IMR-90 (cell line): ENCODE measurements around the gene TUBGCP3. TPM values are rescaled to one million over a fixed set of nuclear protein-coding genes. Genes with fewer than 3 reads are reported as not detected.
A peak's percentile ranks its signal among the peaks of the same experiment; 100 is the strongest.

Source experiments
- ATAC-seq: fragments of 200-7000 bp; cut with Tn5 transposase; 2 replicates; pipeline ENCODE4 v1.9.1; 2020; ENCODE audit warnings: low read depth, mild to moderate bottlenecking, moderate library complexity
- BruUV-seq: library from RNA; stranded (reverse); fragments of 400-500 nt; replicated peaks from 2 replicates; lab custom pipeline; 2021; lab: Mats Ljungman, UMichigan
- CTCF ChIA-PET: fragments of 300-600 bp; formaldehyde crosslinking; extraction: SDS; loops from one replicate; lab custom pipeline; 2021; ENCODE audit warnings: antibody characterized with exemption; lab: Yijun Ruan, JAX
- POLR2A ChIA-PET: fragments of 300-600 bp; sonication (Branson Sonifier 250); formaldehyde crosslinking; loops from one replicate; lab custom pipeline; 2022; ENCODE audit warnings: antibody characterized with exemption; ENCODE audit not compliant: unreplicated experiment; lab: Charles Lee
- DNase-seq: peaks from one replicate; pipeline ENCODE4 v3.0.0; 2013
- H2AFZ ChIP-seq: replicated peaks from 2 replicates; pipeline ENCODE3; 2013; ENCODE audit warnings: low read length, mild to moderate bottlenecking; ENCODE audit not compliant: poor library complexity
- H2AK5ac ChIP-seq: 2 replicates; pipeline ENCODE4 v1.6.1; 2013; ENCODE audit warnings: low read depth, low read length, inconsistent platforms
- H2AK9ac ChIP-seq: replicated peaks from 2 replicates; pipeline ENCODE3; 2013; ENCODE audit warnings: mild to moderate bottlenecking, low read depth, low read length, moderate library complexity; ENCODE audit not compliant: poor library complexity
- H2BK120ac ChIP-seq: 2 replicates; pipeline ENCODE4 v1.6.1; 2013; ENCODE audit warnings: low read depth, low read length, inconsistent platforms
- H2BK15ac ChIP-seq: 3 replicates; pipeline ENCODE4 v1.6.1; 2013; ENCODE audit warnings: low read depth, low read length, inconsistent platforms
- H2BK20ac ChIP-seq: 2 replicates; pipeline ENCODE4 v1.6.1; 2013; ENCODE audit warnings: low read depth, mild to moderate bottlenecking, inconsistent platforms, low read length, moderate library complexity
- H2BK5ac ChIP-seq: 2 replicates; pipeline ENCODE4 v1.6.1; 2013; ENCODE audit warnings: mild to moderate bottlenecking, low read depth, low read length, inconsistent platforms; ENCODE audit not compliant: poor library complexity, severe bottlenecking
- H3K14ac ChIP-seq: replicated peaks from 2 replicates; pipeline ENCODE4 v1.6.1; 2013; ENCODE audit warnings: low read depth, low read length, inconsistent platforms
- H3K18ac ChIP-seq: 2 replicates; pipeline ENCODE4 v1.6.1; 2013; ENCODE audit warnings: low read depth, low read length, control low read depth
- H3K23ac ChIP-seq: 2 replicates; pipeline ENCODE4 v1.6.1; 2013; ENCODE audit warnings: low read depth, low read length, inconsistent platforms
- H3K27ac ChIP-seq: 2 replicates; pipeline ENCODE4 v1.5.1; 2013; ENCODE audit warnings: mild to moderate bottlenecking, control low read depth, low read length; ENCODE audit not compliant: insufficient read depth
- H3K27me3 ChIP-seq: 2 replicates; pipeline ENCODE4 v1.6.1; 2013; ENCODE audit warnings: low read length; ENCODE audit not compliant: control insufficient read depth, insufficient read depth
- H3K36me3 ChIP-seq: 2 replicates; pipeline ENCODE4 v1.6.1; 2013; ENCODE audit warnings: low read length, mixed read lengths; ENCODE audit not compliant: control insufficient read depth, insufficient read depth
- H3K4ac ChIP-seq: 2 replicates; pipeline ENCODE4 v1.6.1; 2013; ENCODE audit warnings: low read depth, low read length, inconsistent platforms
- H3K4me1 ChIP-seq: 2 replicates; pipeline ENCODE4 v1.6.1; 2013; ENCODE audit warnings: low read length, mixed read lengths; ENCODE audit not compliant: control insufficient read depth, insufficient read depth
- H3K4me2 ChIP-seq: 2 replicates; pipeline ENCODE4 v1.6.1; 2013; ENCODE audit warnings: low read depth, mild to moderate bottlenecking, control low read depth, low read length, moderate library complexity
- H3K4me3 ChIP-seq: 2 replicates; pipeline ENCODE4 v1.5.1; 2013; ENCODE audit warnings: low read depth, mild to moderate bottlenecking, control low read depth, low read length, moderate library complexity; ENCODE audit not compliant: insufficient read depth
- H3K56ac ChIP-seq: 2 replicates; pipeline ENCODE4 v1.6.1; 2013; ENCODE audit warnings: low read length, inconsistent platforms; ENCODE audit not compliant: insufficient read depth; ENCODE audit errors: extremely low read depth
- H3K79me1 ChIP-seq, 2 experiments: 2 replicates each; pipeline ENCODE4 v1.6.1; 2013; ENCODE audit warnings: low read length in 2 of 2, inconsistent platforms in 1 of 2, low read depth in 1 of 2
- H3K9ac ChIP-seq: 2 replicates; pipeline ENCODE4 v1.6.1; 2013; ENCODE audit warnings: low read depth, low read length, control low read depth
- H3K9me1 ChIP-seq: 2 replicates; pipeline ENCODE4 v1.6.1; 2013; ENCODE audit warnings: low read length, inconsistent platforms; ENCODE audit not compliant: insufficient read depth
- H3K9me3 ChIP-seq: 2 replicates; pipeline ENCODE4 v1.6.1; 2013; ENCODE audit warnings: low read length; ENCODE audit not compliant: control insufficient read depth, insufficient read depth
- H4K20me1 ChIP-seq: 2 replicates; pipeline ENCODE4 v1.6.1; 2013; ENCODE audit warnings: low read length, inconsistent platforms; ENCODE audit not compliant: insufficient read depth
- H4K5ac ChIP-seq: 2 replicates; pipeline ENCODE4 v1.6.1; 2013; ENCODE audit warnings: mild to moderate bottlenecking, low read depth, low read length, control low read depth
- H4K8ac ChIP-seq, 2 experiments: 2 replicates each; pipeline ENCODE4 v1.6.1; 2013; ENCODE audit warnings: low read depth in 2 of 2, low read length in 2 of 2, control low read depth in 1 of 2, inconsistent platforms in 1 of 2
- H4K91ac ChIP-seq: 2 replicates; pipeline ENCODE4 v1.6.1; 2013; ENCODE audit warnings: low read depth, low read length, inconsistent platforms; ENCODE audit not compliant: insufficient read depth
- BHLHE40 ChIP-seq: fragments of 150-350 bp; IDR thresholded peaks from 2 replicates; pipeline ENCODE4 v1.6.1; 2016; ENCODE audit warnings: mild to moderate bottlenecking, low read depth, low read length
- CEBPB ChIP-seq: IDR thresholded peaks from 2 replicates; pipeline ENCODE4 v1.6.1; 2012; ENCODE audit warnings: low read depth, low read length, improper control_type of control experiment
- CHD1 ChIP-seq: IDR thresholded peaks from 2 replicates; pipeline ENCODE4 v1.6.1; 2012; ENCODE audit warnings: low read depth, low read length, improper control_type of control experiment
- CTCF ChIP-seq: conservative IDR thresholded peaks from 2 replicates; pipeline ENCODE4 v1.5.1; 2012; ENCODE audit warnings: mild to moderate bottlenecking, low read depth, low read length, improper control_type of control experiment
- ELK1 ChIP-seq: fragments of 150-350 bp; IDR thresholded peaks from 2 replicates; pipeline ENCODE4 v1.6.1; 2016; ENCODE audit warnings: low read depth, mild to moderate bottlenecking, low read length, moderate library complexity, borderline replicate concordance
- FOS ChIP-seq: fragments of 150-350 bp; IDR thresholded peaks from 2 replicates; pipeline ENCODE4 v1.6.1; 2016; ENCODE audit warnings: low read depth, low read length
- MAFK ChIP-seq: IDR thresholded peaks from 2 replicates; pipeline ENCODE4 v1.6.1; 2012; ENCODE audit warnings: low read depth, low read length, improper control_type of control experiment
- MAZ ChIP-seq: IDR thresholded peaks from 2 replicates; pipeline ENCODE4 v1.6.1; 2012; ENCODE audit warnings: low read depth, mild to moderate bottlenecking, low read length, improper control_type of control experiment, moderate library complexity, borderline replicate concordance
- MXI1 ChIP-seq: IDR thresholded peaks from 2 replicates; pipeline ENCODE4 v1.6.1; 2012; ENCODE audit warnings: low read depth, mild to moderate bottlenecking, low read length, moderate library complexity, borderline replicate concordance
- NFE2L2 ChIP-seq: fragments of 150-350 bp; IDR thresholded peaks from 2 replicates; pipeline ENCODE4 v1.6.1; 2016; ENCODE audit warnings: low read depth, mild to moderate bottlenecking, low read length
- POLR2A ChIP-seq: IDR thresholded peaks from 2 replicates; pipeline ENCODE4 v1.6.1; 2012; ENCODE audit warnings: mild to moderate bottlenecking, low read depth, low read length
- RAD21 ChIP-seq: IDR thresholded peaks from 2 replicates; pipeline ENCODE4 v1.6.1; 2012; ENCODE audit warnings: low read length, improper control_type of control experiment
- RCOR1 ChIP-seq: IDR thresholded peaks from 2 replicates; pipeline ENCODE4 v1.6.1; 2012; ENCODE audit warnings: mild to moderate bottlenecking, low read length, improper control_type of control experiment; ENCODE audit not compliant: insufficient replicate concordance
- SMC3 ChIP-seq: fragments of 150-350 bp; IDR thresholded peaks from 2 replicates; pipeline ENCODE4 v1.6.1; 2016; ENCODE audit warnings: low read depth, mild to moderate bottlenecking, antibody characterized with exemption, low read length, moderate library complexity
- USF2 ChIP-seq: fragments of 150-350 bp; IDR thresholded peaks from 2 replicates; pipeline ENCODE4 v1.6.1; 2017; ENCODE audit warnings: mild to moderate bottlenecking, antibody characterized with exemption, low read length, low read depth
- whole genome bisulfite sequencing, 2 experiments: methylation state at CpG; one replicate each; pipeline versions ENCODE4 v1.1.5 to v1.1.7; 2013; ENCODE audit warnings: missing lambda C conversion rate in 2 of 2; ENCODE audit not compliant: insufficient read length in 1 of 2; ENCODE audit errors: extremely low coverage in 2 of 2; 5-methylcytosine and 5-hydroxymethylcytosine counted together
- dilution Hi-C: fragments of 300-500 bp; cut with HindIII; formaldehyde crosslinking; loops from one replicate; pipeline ENCODE4 v1.14.3; 2018; ENCODE audit warnings: low sequenced_read_pairs; ENCODE audit not compliant: unreplicated experiment
- in situ Hi-C: fragments of 300-500 bp; cut with MboI; formaldehyde crosslinking; loops from 3 replicates; pipeline ENCODE4 v1.14.3; 2019; ENCODE audit warnings: low sequenced_read_pairs, inconsistent platforms, mixed read lengths
- intact Hi-C: fragments of 100-400 bp; cut with micrococcal nuclease; formaldehyde crosslinking; loops from 2 replicates; pipeline ENCODE4 v1.10.0; 2022
- polyA plus RNA-seq, 3 experiments: library from polyadenylated mRNA; depleted of rRNA; stranded (reverse); fragments of >200 nt; gene quantifications; 2 replicates each; pipeline ENCODE4 v1.2.3, GENCODE V29; 2012; ENCODE audit warnings: low replicate concordance in 1 of 3
- total RNA-seq: library from RNA; depleted of rRNA; stranded (reverse); fragments of >200 nt; gene quantifications from 2 replicates; pipeline ENCODE4 v1.2.3, GENCODE V29; 2012

Gene TUBGCP3
- total and polyA plus RNA-seq, 2 of the 4 experiments (the other 2 are of a cell fraction), result 16.0 to 17.8 TPM

DNA sequence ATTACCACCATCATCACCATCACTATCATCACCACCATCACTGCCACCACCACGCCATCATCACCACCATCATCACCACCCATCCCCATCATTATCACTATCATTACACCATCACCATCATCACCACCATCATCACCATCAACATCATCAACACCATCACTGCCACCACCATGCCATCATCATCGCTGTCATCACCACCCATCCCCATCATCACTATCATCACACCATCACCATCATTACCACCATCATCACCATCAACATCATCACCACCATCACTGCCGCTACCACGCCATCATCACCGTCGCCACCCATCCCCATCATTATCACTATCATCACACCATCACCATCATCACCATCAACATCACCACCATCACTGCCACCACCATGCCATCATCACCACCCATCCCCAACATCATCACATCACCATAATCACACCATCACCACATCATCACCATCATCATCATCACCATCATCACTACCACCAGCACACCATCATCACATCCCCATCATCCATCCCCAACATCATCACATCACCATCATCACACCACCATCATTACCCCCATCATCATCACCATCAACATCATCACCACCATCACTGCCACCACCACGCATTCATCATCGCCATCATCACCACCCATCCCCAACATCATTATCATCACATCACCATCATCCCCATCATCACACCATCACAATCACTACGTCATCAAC, 61.7 kb downstream of the TUBGCP3 start:
- Histone ChIP-seq H3K9me1 (no peaks in the 10 kb centered on the region; the same call in 1 of the 2 replicates), H3K27me3 (no peaks in the 10 kb centered on the region), H3K9ac (no peak overlapping the region), H3K18ac (no peak overlapping the region), H3K79me1 (peaks cover 13 to 14% of the 10 kb centered on the region in 2 experiments), H2BK20ac (no peak overlapping the region), H3K27ac (no peak overlapping the region), H3K4me1 (0 out of 2 replicates have a peak, but pooled peaks cover 1% of the 10 kb centered on the region), H3K36me3 (peaks cover 16% of the 10 kb centered on the region), H4K8ac (no peak overlapping the region), H3K4me2 (no peak overlapping the region), H3K4me3 (no peak overlapping the region), H4K91ac (no peak overlapping the region), H3K23ac (no peak overlapping the region), H2BK15ac (no peak overlapping the region), H3K9me3 (no peaks in the 10 kb centered on the region), H2AFZ (peak overlapping the region; percentile 27), H4K5ac (no peak overlapping the region), H2BK5ac (peak overlapping the region; percentile 59), H3K56ac (no peak overlapping the region), H2AK5ac (no peak overlapping the region), H2AK9ac (no peak overlapping the region), H4K20me1 (no peaks in the 10 kb centered on the region), H3K14ac (no peak overlapping the region), H3K4ac (no peak overlapping the region), H2BK120ac (no peak overlapping the region)
- DNase-seq (no peak), ATAC-seq (no peak)
- intact Hi-C loops (no loop called here), in situ Hi-C loops (no loop called here), dilution Hi-C loops (no loop called here)
- TF ChIP-seq MAFK, result no peak
- TF ChIP-seq MXI1, result no peak
- no peak for TF ChIP-seq RAD21
- TF ChIP-seq NFE2L2, result no peak
- no peak for TF ChIP-seq BHLHE40
- TF ChIP-seq CEBPB, result no peak
- TF ChIP-seq MAZ, result no peak
- TF ChIP-seq ELK1, result no peak
- no peak for TF ChIP-seq FOS
- no peak for TF ChIP-seq POLR2A
- TF ChIP-seq CTCF, result no peak
- TF ChIP-seq SMC3, result no peak
- TF ChIP-seq RCOR1, result no peak
- TF ChIP-seq CHD1, result no peak
- TF ChIP-seq USF2, result no peak
- CTCF ChIA-PET, result no interaction called here
- BruUV-seq, result no TSS peak
- POLR2A ChIA-PET, result no interaction called here
- 99 to 100% methylated on average over 1 to 9 of the region's 9 CpGs for WGBS, 2 experiments
